UCSD-AML1 (cell line): Measurements from ENCODE around the gene DNAJA3.

ENCODE experiments used
- DNase-seq: peaks from one replicate; lab custom pipeline; 2025; ENCODE audit not compliant: unreplicated experiment; lab: John Stamatoyannopoulos, UW

DNAJA3 gene

DNA sequence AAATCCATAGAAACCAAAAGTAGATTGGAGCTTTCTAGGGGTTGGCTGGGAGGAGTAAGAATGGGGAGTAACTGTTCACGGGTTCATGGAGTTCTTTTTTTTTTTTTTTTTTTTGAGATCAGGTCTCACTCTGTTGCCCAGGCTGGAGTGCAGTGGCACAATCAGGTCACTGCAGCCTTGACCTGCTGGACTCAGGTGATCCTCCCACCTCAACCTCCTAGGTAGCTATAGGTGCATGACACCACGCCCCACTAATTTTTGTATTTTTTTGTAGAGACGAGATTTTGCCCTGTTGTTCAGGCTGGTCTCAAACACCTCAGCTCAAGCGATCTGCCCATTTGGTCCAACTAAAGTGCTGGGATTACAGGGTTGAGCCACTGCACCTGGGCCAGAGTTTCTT, 47.2 kb downstream of the DNAJA3 start:
- no peak for DNase-seq

DNA sequence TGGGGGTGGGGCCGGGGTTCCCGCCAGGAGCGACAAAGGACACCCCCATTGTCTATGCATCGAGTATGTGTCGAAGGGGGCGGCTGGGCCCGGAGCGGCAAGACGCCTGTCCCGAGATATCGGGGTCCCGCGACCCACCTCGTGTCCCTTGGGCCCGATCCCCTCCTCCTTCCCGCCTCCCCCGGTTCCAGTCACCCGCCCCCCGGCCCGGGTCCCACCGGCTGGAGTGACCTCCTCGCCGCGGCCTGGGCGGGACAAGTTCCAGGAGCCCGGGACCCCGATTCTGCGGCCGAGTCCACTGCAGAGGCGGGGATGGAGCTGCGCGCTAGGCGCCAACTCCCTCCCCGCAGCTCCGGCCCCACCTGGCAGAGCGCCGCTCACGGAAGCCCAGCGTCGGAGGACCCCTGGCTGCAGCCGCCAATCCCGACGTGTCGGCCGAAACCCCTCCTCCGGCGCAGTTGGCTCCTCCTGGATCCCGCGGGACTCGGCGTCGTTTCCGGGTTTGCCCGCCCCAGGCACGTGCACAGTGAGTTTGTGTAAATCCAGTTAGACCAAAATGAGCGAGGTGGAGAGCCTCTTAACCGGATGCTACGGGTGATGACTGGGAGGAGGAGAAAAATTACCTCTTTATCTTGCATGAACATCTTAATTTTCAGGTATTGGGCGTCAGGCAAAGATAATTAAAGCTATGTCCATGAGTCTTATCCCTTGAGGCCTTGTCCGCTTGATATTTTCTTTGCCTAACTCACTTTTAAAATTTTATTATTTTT, 48.7 kb downstream of the DNAJA3 start, which contains the start of gene NMRAL1:
Gene NMRAL1, minus strand, starts transcription at position 434 of the 770 bp plus-strand sequence. CDS start 493 bp downstream, outside the sequence.
- peak; percentile 93 for DNase-seq

- DNase-seq: peak; percentile 95
Measured at GRCh38 chr16:4475880-4476788, 50.5 kb downstream of the DNAJA3 start, which contains the start of gene HMOX2. HMOX2 (plus strand) TSS chr16:4476398; CDS start chr16:4505525, 29,127 bp downstream.

- DNase-seq: no peak
Measured at GRCh38 chr16:4477966-4478365, 52.3 kb downstream of the DNAJA3 start.

- no peak for DNase-seq
Measured at GRCh38 chr16:4481526-4481925, 55.9 kb downstream of the DNAJA3 start.

DNA sequence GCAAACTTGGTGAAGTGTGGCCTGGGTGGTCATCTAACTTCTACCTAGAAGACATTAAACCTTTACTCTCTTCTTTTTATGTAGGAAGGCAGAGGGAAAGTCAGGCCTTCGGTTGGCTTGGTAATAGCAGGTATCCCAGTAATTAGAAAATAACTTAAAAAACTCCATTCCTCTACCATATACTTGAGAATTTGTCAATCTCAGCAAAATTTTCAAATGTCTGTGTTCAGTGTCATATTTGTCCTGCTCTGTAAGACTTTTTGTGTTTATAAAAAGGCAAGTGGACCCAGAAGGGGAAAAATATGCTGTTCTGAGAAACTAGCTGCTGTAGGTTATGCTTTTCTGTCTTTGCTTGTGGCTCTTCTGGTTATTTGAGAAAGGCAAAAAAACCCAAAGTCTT, 56.3 kb downstream of the DNAJA3 start:
- no peak for DNase-seq

DNA sequence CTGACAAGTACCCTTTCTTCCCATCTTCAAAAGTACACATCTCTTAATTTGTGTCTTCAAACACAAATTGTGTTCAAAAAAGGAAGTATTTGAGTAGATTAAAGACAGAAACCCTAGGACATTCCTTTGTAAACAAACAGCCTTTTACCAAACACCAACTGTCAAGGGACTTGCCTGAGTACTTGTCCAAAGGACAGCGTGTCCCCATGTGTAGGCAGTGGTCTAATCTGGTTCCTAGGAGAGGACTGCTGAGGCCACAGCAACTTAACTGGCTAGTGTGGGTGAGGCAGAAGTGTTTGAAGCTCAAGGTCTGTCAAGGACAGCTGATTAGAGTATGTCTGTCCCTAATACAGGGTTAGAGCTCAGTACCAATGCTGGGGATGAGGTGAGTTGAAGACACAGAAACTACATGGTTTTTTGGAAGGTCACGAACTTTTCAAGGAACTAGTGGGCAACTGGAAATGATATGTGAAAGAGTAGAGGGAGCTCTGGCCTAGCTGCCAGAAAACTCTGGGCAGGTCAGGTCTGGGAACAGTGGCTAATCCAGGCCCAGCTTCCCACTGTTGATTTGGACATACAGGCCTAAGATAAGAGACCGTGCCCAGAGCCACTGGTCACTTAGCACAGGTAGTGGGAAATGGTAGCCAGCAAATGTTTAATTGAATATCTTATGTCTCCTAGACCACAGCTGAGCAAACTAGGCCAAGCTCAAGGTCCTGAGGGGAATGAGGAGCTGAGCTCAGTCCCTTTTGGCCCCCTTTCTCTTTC, 60.6 kb downstream of the DNAJA3 start:
- DNase-seq: no peak

DNA sequence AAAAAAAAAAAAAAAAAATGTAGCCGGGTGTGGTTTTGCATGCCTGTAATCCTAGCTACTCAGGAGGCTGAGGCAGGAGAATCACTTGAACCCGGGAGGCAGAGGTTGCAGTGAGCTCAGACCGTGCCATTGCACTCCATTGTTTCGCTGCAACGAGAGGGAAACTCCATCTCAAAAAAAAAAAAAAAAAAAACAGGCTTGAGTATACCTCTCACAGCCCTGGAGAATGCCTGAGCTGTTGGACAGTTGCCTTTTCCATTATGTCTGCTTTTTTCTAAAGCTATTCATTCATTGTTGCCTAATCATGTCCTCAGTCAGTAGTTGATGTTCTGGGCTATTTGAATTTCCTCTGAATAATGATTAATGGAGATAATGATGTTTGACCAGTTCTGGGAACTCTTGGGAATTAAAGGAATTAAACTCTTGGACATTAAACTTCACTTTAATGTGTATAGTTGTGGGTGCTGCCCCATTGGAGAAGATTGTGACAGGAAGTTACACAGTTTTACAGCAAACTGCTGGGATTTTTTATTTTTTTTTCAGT, 62.4 kb downstream of the DNAJA3 start:
- DNase-seq: no peak

GRCh38 chr16:4488499-4488967, 62.9 kb downstream of the DNAJA3 start:
- no peak for DNase-seq

DNA sequence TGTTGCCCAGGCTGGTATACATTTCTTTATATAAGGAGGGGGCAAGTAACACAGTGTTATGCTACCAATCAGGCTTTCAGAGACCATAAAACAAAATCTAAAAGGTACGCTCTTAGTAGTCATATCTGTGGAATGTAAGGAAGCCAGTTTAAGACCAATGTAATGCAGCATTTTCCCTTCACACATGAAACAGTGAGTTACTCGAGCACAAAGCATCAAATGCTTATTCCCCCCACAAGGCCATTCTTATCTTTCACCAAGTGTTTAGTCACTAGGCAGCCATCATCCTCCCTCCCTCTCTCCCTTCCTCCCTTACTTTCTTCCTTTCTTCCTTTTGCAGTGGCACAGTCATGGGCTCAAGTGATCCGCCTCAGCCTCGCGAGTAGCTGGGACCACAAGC, 63.4 kb downstream of the DNAJA3 start:
- DNase-seq: no peak

DNA sequence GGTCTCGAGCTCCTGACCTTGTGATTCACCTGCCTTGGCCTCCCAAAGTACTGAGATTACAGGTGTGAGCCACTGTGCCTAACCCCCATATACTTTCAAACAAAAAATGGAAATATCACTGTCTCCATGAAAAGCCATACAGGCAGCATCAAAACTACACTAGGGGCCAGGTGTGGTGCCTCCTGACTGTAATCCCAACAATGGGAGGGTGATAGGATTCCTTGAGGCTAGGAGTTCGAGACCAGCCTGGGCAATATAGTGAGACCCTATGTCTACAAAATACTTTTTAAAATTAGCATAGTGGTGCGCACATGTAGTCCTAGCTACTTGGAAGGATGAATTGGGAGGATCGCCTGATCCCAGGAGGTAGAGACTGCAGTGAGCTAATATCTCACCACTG, 66.2 kb downstream of the DNAJA3 start:
- DNase-seq: no peak

GRCh38 chr16:4494746-4495490, 69.2 kb downstream of the DNAJA3 start:
- DNase-seq: no peak

GRCh38 chr16:4495766-4496165, 70.1 kb downstream of the DNAJA3 start:
- DNase-seq: no peak

DNA sequence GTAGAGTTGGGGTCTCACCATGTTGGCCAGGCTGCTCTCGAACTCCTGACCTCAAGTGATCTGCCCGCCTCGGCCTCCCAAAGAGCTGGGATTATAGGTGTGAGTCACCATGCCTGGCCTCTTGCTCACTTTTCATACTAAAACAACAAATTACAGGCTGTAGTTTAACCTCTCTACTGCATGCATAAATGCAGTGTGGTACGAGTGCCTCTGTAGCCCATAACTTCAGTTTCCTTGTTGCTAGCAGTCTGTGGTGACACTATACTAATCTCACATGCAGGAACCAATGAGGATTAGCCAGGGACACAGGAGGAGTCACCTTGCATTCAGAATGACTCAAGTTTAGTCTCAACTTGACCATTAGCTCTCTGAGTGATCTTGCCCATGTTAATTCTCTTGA, 70.6 kb downstream of the DNAJA3 start:
- no peak for DNase-seq

- no peak for DNase-seq
Measured at GRCh38 chr16:4498546-4499195, 73.0 kb downstream of the DNAJA3 start.

- DNase-seq: no peak
Measured at GRCh38 chr16:4499196-4499555, 73.5 kb downstream of the DNAJA3 start.

DNA sequence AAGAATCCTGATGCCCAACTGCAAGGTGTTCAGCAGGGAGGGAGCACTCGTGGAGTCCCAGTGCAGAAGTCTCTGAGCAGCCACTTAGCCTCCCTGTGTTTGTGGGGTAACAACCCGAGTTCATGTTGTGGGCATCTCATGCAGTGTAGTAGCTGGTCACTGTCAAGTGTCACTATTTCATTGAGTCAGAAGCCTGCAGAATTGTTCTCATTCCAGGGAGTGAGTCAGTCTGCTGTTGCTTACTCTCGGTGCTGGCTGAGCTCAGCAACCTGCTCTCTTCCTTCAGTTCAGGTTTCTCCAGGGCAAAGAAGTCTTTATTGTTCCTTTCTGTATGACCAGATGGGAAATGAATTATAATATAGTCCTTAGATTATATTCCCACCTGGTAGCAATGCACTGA, 74.6 kb downstream of the DNAJA3 start:
- no peak for DNase-seq

- DNase-seq: no peak
Measured at GRCh38 chr16:4501071-4501478, 75.4 kb downstream of the DNAJA3 start.

DNA sequence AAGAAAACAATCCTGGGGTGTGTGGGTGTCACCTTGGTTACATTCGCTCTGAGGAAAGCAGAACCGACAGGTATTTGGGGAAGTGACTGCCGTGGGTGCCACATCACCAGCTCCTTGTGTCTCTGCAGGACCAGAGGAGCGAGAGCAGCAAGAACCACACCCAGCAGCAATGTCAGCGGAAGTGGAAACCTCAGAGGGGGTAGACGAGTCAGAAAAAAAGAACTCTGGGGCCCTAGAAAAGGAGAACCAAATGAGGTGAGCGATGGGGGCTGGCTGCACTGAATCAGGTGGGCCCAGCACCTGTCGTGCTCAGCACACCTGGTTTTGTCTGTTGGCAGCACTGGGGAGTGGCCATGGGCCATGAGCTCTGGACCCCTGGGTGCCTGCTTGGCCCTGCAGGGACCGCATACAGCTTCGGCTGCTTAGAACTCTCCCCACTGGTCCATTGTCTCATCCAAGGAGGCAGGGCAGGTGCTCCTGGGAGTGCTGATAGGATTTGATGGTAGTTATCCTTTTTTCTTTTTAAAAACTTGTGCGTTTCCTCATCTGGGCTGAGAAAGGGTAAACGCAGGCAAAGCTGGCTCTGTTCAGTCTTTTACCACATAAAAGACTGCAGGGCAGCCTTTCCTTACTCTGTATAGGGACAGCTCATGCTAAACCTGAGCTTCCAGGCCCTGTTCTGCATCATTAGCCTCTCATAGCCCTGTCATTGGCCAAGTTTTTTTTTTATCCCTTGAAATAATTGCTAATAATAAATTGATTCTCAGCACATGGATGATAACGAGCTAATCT, 79.9 kb downstream of the DNAJA3 start:
- DNase-seq: peak; percentile 45
